ENCODE results near the gene IMMP2L. TPM values are rescaled to one million over a fixed set of nuclear protein-coding genes. Genes with fewer than 3 reads are reported as not detected.

Gene IMMP2L
- polyA plus RNA-seq, 4 donors, result 10.5 to 20.1 (median 14.1) TPM

DNA sequence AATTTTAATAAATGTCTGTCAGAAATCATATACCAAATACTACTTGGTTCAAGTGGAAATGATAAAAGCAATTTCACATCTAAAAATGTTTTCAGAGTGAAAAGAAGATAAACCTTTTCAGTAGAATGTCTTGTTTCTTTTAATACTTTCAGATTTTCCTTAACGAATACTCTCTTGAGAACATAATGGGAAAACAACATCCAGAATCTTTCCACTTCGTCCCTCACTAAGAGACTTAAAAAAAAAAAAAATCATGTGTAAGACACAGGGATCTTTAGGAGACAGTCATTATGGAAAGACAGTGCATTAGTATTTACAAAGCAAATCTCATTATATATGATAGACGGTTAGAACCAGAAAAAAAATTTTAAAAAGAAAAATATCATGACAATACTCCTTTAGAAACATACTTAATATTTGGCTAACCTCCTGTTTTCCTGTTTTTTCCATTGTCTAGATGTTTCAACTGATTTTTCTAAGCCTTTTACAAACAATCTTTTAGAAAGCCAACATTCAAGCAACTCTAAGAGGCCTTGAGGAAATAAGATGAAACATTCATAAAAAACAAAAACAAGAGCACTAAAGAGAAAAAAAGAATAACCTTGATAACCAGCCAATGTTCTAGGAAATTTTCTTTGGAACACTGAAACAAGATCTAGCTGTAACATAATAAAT, 811.2 kb downstream of the IMMP2L start:
- Histone ChIP-seq H3K9me3 (ENCODE audit: control insufficient read depth in 2 of 2, insufficient read depth in 1 of 2, low read depth in 1 of 2, low read length in 1 of 2) (no peaks in the 10 kb centered on the region), H3K36me3 (ENCODE audit: control insufficient read depth in 3 of 3, insufficient read depth in 2 of 3, low read depth in 1 of 3, low read length in 3 of 3) (no peaks in the 10 kb centered on the region), H3K27me3 (ENCODE audit: control insufficient read depth in 3 of 3, insufficient read depth in 3 of 3, low read length in 3 of 3) (no peaks in the 10 kb centered on the region), H3K27ac (ENCODE audit: low read depth in 1 of 3, low read length in 2 of 3) (no peak overlapping the region), H3K4me3 (ENCODE audit: low read depth in 1 of 3, low read length in 3 of 3) (no peak overlapping the region), H3K4me1 (ENCODE audit: control insufficient read depth in 3 of 3, insufficient read depth in 2 of 3, low read depth in 1 of 3, low read length in 2 of 3) (no peaks in the 10 kb centered on the region)
- FAIRE-seq (peak; percentile 30), DNase-seq (no peak)
- 79 to 85% (median 80%) methylated on average over 3 of the region's 3 CpGs for WGBS, 3 donors

GRCh38 chr7:110733221-110733620, 829.1 kb downstream of the IMMP2L start:
- Histone ChIP-seq H3K27ac (ENCODE audit: low read depth in 1 of 3, low read length in 2 of 3) (no peak overlapping the region), H3K4me1 (ENCODE audit: control insufficient read depth in 3 of 3, insufficient read depth in 2 of 3, low read depth in 1 of 3, low read length in 2 of 3) (no peaks in the 10 kb centered on the region), H3K9me3 (ENCODE audit: control insufficient read depth in 2 of 2, insufficient read depth in 1 of 2, low read depth in 1 of 2, low read length in 1 of 2) (peaks cover 0 to 14% of the 10 kb centered on the region in 2 donors), H3K4me3 (ENCODE audit: low read depth in 1 of 3, low read length in 3 of 3) (no peak overlapping the region), H3K27me3 (ENCODE audit: control insufficient read depth in 3 of 3, insufficient read depth in 3 of 3, low read length in 3 of 3) (no peaks in the 10 kb centered on the region), H3K36me3 (ENCODE audit: control insufficient read depth in 3 of 3, insufficient read depth in 2 of 3, low read depth in 1 of 3, low read length in 3 of 3) (no peaks in the 10 kb centered on the region)
- DNase-seq (no peak), FAIRE-seq (no peak)
- 54 to 65% (median 61%) methylated on average over 1 of the region's 1 CpG for WGBS, 3 donors

DNA sequence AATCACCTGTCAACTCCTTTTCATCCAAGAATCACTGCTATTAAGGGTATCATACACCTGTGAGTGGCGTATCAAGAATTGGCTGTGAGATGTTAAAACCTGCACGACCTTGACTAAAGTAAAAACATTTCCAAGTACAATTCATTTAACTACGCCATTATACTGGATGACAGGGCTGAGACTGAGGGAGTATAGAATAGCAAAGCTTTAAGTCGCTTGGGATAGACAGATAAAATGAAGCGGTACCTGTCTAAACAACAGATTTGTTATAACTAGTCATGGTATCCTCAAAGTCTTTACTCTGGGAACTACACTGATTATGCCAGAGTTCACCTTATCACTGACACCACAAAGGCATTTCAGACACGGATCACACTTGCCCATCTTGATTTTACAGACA, 837.5 kb downstream of the IMMP2L start:
- Histone ChIP-seq H3K27ac (ENCODE audit: low read depth in 1 of 3, low read length in 2 of 3) (no peak overlapping the region), H3K27me3 (ENCODE audit: control insufficient read depth in 3 of 3, insufficient read depth in 3 of 3, low read length in 3 of 3) (no peaks in the 10 kb centered on the region), H3K4me3 (ENCODE audit: low read depth in 1 of 3, low read length in 3 of 3) (no peak overlapping the region), H3K4me1 (ENCODE audit: control insufficient read depth in 3 of 3, insufficient read depth in 2 of 3, low read depth in 1 of 3, low read length in 2 of 3) (no peaks in the 10 kb centered on the region), H3K9me3 (ENCODE audit: control insufficient read depth in 2 of 2, insufficient read depth in 1 of 2, low read depth in 1 of 2, low read length in 1 of 2) (no peaks in the 10 kb centered on the region), H3K36me3 (ENCODE audit: control insufficient read depth in 3 of 3, insufficient read depth in 2 of 3, low read depth in 1 of 3, low read length in 3 of 3) (no peaks in the 10 kb centered on the region)
- DNase-seq (no peak), FAIRE-seq (no peak)
- 87 to 91% (median 88%) methylated on average over 6 of the region's 6 CpGs for WGBS, 3 donors

GRCh38 chr7:110721395-110721794, 840.9 kb downstream of the IMMP2L start:
- H3K27me3 ChIP-seq (ENCODE audit: control insufficient read depth in 3 of 3, insufficient read depth in 3 of 3, low read length in 3 of 3), result no peaks in the 10 kb centered on the region
- H3K36me3 ChIP-seq (ENCODE audit: control insufficient read depth in 3 of 3, insufficient read depth in 2 of 3, low read depth in 1 of 3, low read length in 3 of 3), result no peaks in the 10 kb centered on the region
- H3K4me3 ChIP-seq (ENCODE audit: low read depth in 1 of 3, low read length in 3 of 3), result no peak overlapping the region
- 93 to 94% (median 93%) methylated on average over 2 of the region's 2 CpGs for WGBS, 3 donors
- H3K27ac ChIP-seq (ENCODE audit: low read depth in 1 of 3, low read length in 2 of 3), result no peak overlapping the region
- no peaks in the 10 kb centered on the region for H3K9me3 ChIP-seq (ENCODE audit: control insufficient read depth in 2 of 2, insufficient read depth in 1 of 2, low read depth in 1 of 2, low read length in 1 of 2)
- FAIRE-seq (no peak), DNase-seq (no peak)
- no peaks in the 10 kb centered on the region for H3K4me1 ChIP-seq (ENCODE audit: control insufficient read depth in 3 of 3, insufficient read depth in 2 of 3, low read depth in 1 of 3, low read length in 2 of 3)

DNA sequence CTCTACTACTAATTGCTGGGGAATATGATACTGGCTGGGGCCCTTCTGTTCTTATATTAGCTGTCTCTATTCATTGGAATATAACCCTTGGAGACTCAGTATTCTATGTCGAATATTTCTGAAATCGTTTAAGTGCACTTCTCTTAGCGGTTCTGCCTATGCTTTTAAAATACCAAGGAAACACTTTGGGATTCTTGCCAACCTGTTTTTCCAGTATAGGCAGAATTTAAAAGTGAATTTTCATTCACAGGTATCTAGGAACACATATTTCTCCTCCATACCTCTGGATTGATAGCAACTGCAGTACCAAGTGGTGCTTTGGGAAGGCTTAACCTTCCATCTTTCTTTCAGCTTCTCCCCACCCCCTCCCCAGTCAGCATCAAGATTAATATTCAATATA, 841.7 kb downstream of the IMMP2L start:
- no peaks in the 10 kb centered on the region for H3K27me3 ChIP-seq (ENCODE audit: control insufficient read depth in 3 of 3, insufficient read depth in 3 of 3, low read length in 3 of 3)
- H3K9me3 ChIP-seq (ENCODE audit: control insufficient read depth in 2 of 2, insufficient read depth in 1 of 2, low read depth in 1 of 2, low read length in 1 of 2), result no peaks in the 10 kb centered on the region
- no peak for DNase-seq
- no peak overlapping the region for H3K4me3 ChIP-seq (ENCODE audit: low read depth in 1 of 3, low read length in 3 of 3)
- FAIRE-seq, result no peak
- 90 to 96% (median 93%) methylated on average over 3 of the region's 3 CpGs for WGBS, 3 donors
- no peaks in the 10 kb centered on the region for H3K4me1 ChIP-seq (ENCODE audit: control insufficient read depth in 3 of 3, insufficient read depth in 2 of 3, low read depth in 1 of 3, low read length in 2 of 3)
- H3K27ac ChIP-seq (ENCODE audit: low read depth in 1 of 3, low read length in 2 of 3), result no peak overlapping the region
- H3K36me3 ChIP-seq (ENCODE audit: control insufficient read depth in 3 of 3, insufficient read depth in 2 of 3, low read depth in 1 of 3, low read length in 3 of 3), result no peaks in the 10 kb centered on the region

GRCh38 chr7:110719741-110720140, 842.6 kb downstream of the IMMP2L start:
- H3K27me3 ChIP-seq (ENCODE audit: control insufficient read depth in 3 of 3, insufficient read depth in 3 of 3, low read length in 3 of 3), result no peaks in the 10 kb centered on the region
- no peak for DNase-seq
- no peaks in the 10 kb centered on the region for H3K4me1 ChIP-seq (ENCODE audit: control insufficient read depth in 3 of 3, insufficient read depth in 2 of 3, low read depth in 1 of 3, low read length in 2 of 3)
- H3K36me3 ChIP-seq (ENCODE audit: control insufficient read depth in 3 of 3, insufficient read depth in 2 of 3, low read depth in 1 of 3, low read length in 3 of 3), result no peaks in the 10 kb centered on the region
- no peak overlapping the region for H3K27ac ChIP-seq (ENCODE audit: low read depth in 1 of 3, low read length in 2 of 3)
- FAIRE-seq, result no peak
- no peak overlapping the region for H3K4me3 ChIP-seq (ENCODE audit: low read depth in 1 of 3, low read length in 3 of 3)
- WGBS, 3 donors, result 79 to 95% (median 92%) methylated on average over 3 of the region's 3 CpGs
- H3K9me3 ChIP-seq (ENCODE audit: control insufficient read depth in 2 of 2, insufficient read depth in 1 of 2, low read depth in 1 of 2, low read length in 1 of 2), result no peaks in the 10 kb centered on the region

DNA sequence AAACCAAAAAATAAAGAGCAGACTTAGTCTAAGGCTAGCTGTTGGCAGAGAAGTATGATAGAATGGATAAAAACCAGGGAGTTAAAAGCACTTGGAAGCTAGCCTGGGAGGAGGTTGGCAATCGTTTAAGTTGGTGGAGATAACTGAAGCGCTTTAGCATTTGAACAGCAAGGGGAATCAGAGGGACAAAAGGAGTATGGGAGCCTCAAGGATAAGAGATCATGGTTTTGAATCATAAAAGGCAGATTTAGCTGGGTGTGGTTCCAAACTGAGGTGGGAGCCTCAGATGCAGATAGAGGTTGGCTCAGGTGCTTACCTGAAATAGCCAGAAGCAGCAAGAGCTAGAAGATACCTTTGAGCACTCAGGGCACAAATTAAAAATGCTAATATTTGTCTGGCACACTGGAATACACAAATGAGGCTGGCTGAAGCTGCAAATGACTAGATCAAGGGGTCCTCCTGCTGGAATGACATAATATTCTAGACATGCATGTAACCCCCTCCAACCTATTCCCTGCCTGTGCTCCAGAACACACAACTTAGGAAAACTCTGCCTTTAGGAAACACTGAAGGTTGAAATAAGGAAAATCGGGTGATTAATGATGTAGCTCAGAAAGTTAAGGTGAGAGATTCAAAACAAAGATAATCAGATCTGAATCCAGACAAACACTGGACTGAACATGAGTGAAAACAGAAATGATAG, 843.6 kb downstream of the IMMP2L start:
- Histone ChIP-seq H3K36me3 (ENCODE audit: control insufficient read depth in 3 of 3, insufficient read depth in 2 of 3, low read depth in 1 of 3, low read length in 3 of 3) (no peaks in the 10 kb centered on the region), H3K9me3 (ENCODE audit: control insufficient read depth in 2 of 2, insufficient read depth in 1 of 2, low read depth in 1 of 2, low read length in 1 of 2) (no peaks in the 10 kb centered on the region), H3K4me3 (ENCODE audit: low read depth in 1 of 3, low read length in 3 of 3) (no peak overlapping the region), H3K4me1 (ENCODE audit: control insufficient read depth in 3 of 3, insufficient read depth in 2 of 3, low read depth in 1 of 3, low read length in 2 of 3) (no peaks in the 10 kb centered on the region), H3K27me3 (ENCODE audit: control insufficient read depth in 3 of 3, insufficient read depth in 3 of 3, low read length in 3 of 3) (no peaks in the 10 kb centered on the region), H3K27ac (ENCODE audit: low read depth in 1 of 3, low read length in 2 of 3) (no peak overlapping the region)
- DNase-seq (no peak), FAIRE-seq (no peak)
- WGBS, 3 donors, result 70 to 85% (median 79%) methylated on average over 3 of the region's 3 CpGs

DNA sequence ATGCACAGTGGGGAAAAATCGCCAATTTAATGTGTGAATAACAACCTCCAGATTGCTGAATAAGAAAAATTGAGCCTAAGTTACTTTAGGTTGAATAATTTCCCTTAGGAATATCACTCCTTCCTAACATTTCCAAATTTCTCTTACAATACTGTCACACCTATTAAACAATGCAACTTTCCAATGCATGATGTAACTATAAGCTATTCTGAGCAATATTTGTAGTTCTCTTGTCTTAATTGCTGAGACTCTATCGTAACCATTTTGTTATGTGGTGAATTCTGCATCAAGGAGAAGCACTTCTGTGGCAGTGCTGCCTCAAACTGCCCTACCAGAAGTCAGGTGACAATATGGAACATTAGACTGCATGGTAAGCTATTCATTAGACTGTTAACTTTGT, 858.1 kb downstream of the IMMP2L start:
- no peak overlapping the region for H3K4me3 ChIP-seq (ENCODE audit: low read depth in 1 of 3, low read length in 3 of 3)
- no peaks in the 10 kb centered on the region for H3K27me3 ChIP-seq (ENCODE audit: control insufficient read depth in 3 of 3, insufficient read depth in 3 of 3, low read length in 3 of 3)
- no peaks in the 10 kb centered on the region for H3K9me3 ChIP-seq (ENCODE audit: control insufficient read depth in 2 of 2, insufficient read depth in 1 of 2, low read depth in 1 of 2, low read length in 1 of 2)
- H3K36me3 ChIP-seq (ENCODE audit: control insufficient read depth in 3 of 3, insufficient read depth in 2 of 3, low read depth in 1 of 3, low read length in 3 of 3), result no peaks in the 10 kb centered on the region
- 90 to 92% (median 91%) methylated on average over 2 of the region's 2 CpGs for WGBS, 3 donors
- FAIRE-seq (no peak), DNase-seq (no peak)
- no peak overlapping the region for H3K27ac ChIP-seq (ENCODE audit: low read depth in 1 of 3, low read length in 2 of 3)
- no peaks in the 10 kb centered on the region for H3K4me1 ChIP-seq (ENCODE audit: control insufficient read depth in 3 of 3, insufficient read depth in 2 of 3, low read depth in 1 of 3, low read length in 2 of 3)

All from small intestine (tissue), 7 donors.